ENCODE measurements around the gene XRCC4.

DNA sequence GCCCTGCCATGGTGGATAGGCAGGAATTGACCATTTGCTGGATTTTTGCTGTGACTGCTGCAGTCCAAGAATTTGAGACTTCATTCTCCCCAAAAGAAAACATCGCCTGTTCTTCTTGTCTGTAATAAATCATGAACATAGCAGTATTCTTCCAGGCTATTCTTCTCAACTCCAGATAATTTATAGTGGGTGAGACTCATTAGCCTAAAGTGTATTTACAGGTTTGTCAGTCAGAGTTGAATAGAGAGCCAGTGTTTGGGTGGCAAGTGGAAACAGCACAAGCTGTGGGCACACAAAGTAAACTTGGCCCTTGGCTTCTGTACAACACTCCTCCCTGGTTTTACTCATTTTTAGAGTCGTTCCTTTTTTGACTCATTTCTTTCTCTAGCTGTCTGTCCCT is 266.0 kb downstream of the XRCC4 start:
- TF ChIP-seq POLR2AphosphoS5 (IDR thresholded peaks at IDR 0.05; ENCODE audit: low read depth, low read length) (no peak), EGR1 (IDR thresholded peaks at IDR 0.05; ENCODE audit: low read depth) (no peak), EZH2 (IDR thresholded peaks at IDR 0.05) (no peak), EZH2phosphoT487 (IDR thresholded peaks at IDR 0.05; ENCODE audit: borderline replicate concordance) (no peak), SIN3A (IDR thresholded peaks at IDR 0.05; ENCODE audit: low read depth) (no peak), POLR2A (IDR thresholded peaks at IDR 0.05; ENCODE audit: borderline replicate concordance, extremely low read depth, insufficient read depth, insufficient read length) (no peak), CEBPB (IDR thresholded peaks at IDR 0.05; ENCODE audit: low read depth) (no peak), TCF7L2 (IDR thresholded peaks at IDR 0.05; ENCODE audit: borderline replicate concordance, extremely low read depth, insufficient read depth, insufficient read length) (no peak), YY1 (IDR thresholded peaks at IDR 0.05; ENCODE audit: extremely low read depth, insufficient replicate concordance, low read depth, low read length) (no peak)
- TF ChIP-seq, protein P1, sequence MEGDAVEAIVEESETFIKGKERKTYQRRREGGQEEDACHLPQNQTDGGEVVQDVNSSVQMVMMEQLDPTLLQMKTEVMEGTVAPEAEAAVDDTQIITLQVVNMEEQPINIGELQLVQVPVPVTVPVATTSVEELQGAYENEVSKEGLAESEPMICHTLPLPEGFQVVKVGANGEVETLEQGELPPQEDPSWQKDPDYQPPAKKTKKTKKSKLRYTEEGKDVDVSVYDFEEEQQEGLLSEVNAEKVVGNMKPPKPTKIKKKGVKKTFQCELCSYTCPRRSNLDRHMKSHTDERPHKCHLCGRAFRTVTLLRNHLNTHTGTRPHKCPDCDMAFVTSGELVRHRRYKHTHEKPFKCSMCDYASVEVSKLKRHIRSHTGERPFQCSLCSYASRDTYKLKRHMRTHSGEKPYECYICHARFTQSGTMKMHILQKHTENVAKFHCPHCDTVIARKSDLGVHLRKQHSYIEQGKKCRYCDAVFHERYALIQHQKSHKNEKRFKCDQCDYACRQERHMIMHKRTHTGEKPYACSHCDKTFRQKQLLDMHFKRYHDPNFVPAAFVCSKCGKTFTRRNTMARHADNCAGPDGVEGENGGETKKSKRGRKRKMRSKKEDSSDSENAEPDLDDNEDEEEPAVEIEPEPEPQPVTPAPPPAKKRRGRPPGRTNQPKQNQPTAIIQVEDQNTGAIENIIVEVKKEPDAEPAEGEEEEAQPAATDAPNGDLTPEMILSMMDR (IDR thresholded peaks at IDR 0.05 in 2 of 3, conservative IDR thresholded peaks at IDR 0.05 in 1 of 3; ENCODE audit: borderline replicate concordance in 1 of 3, insufficient read depth in 1 of 3, low read depth in 2 of 3, low read length in 2 of 3): no peak
